ENCODE measurements around the gene GCSH.
A peak's percentile ranks its signal among the peaks of the same experiment; 100 is the strongest.

GCSH gene

GRCh38 chr16:81095953-81096714 is at the start of gene GCSH:
Gene GCSH, minus strand, starts transcription at chr16:81096395. Its CDS starts 117 bp downstream, at chr16:81096278.
- no peaks in the 10 kb centered on the region for H3K9me3 ChIP-seq (ENCODE audit: control insufficient read depth, insufficient read depth, low read length)
- H3K4me1 ChIP-seq (ENCODE audit: insufficient read depth, low read length): peaks cover 6% of the 10 kb centered on the region; the same call in 1 of the 2 replicates
- no peaks in the 10 kb centered on the region for H3K36me3 ChIP-seq (ENCODE audit: insufficient read depth, low read length)
- peak within 1 kb of the TSS; percentile 87 for H3K9ac ChIP-seq (ENCODE audit: low read depth, low read length)

- H3K9ac ChIP-seq (ENCODE audit: low read depth, low read length): no peak overlapping the region
- H3K9me3 ChIP-seq (ENCODE audit: control insufficient read depth, insufficient read depth, low read length): no peaks in the 10 kb centered on the region
- peaks cover 5% of the 10 kb centered on the region; the same call in 1 of the 2 replicates for H3K4me1 ChIP-seq (ENCODE audit: insufficient read depth, low read length)
- no peaks in the 10 kb centered on the region for H3K36me3 ChIP-seq (ENCODE audit: insufficient read depth, low read length)
Measured at GRCh38 chr16:81143921-81144471, 47.8 kb upstream of the GCSH start.

- H3K4me1 ChIP-seq (ENCODE audit: insufficient read depth, low read length): peaks cover 5% of the 10 kb centered on the region; the same call in 1 of the 2 replicates
- no peaks in the 10 kb centered on the region for H3K36me3 ChIP-seq (ENCODE audit: insufficient read depth, low read length)
- no peak overlapping the region for H3K9ac ChIP-seq (ENCODE audit: low read depth, low read length)
- no peaks in the 10 kb centered on the region for H3K9me3 ChIP-seq (ENCODE audit: control insufficient read depth, insufficient read depth, low read length)
Measured at GRCh38 chr16:81142864-81143263, 46.7 kb upstream of the GCSH start.

GRCh38 chr16:81140930-81141780 is 45.0 kb upstream of the GCSH start:
- Histone ChIP-seq H3K9ac (ENCODE audit: low read depth, low read length) (no peak overlapping the region), H3K36me3 (ENCODE audit: insufficient read depth, low read length) (no peaks in the 10 kb centered on the region), H3K9me3 (ENCODE audit: control insufficient read depth, insufficient read depth, low read length) (no peaks in the 10 kb centered on the region), H3K4me1 (ENCODE audit: insufficient read depth, low read length) (peaks cover 14% of the 10 kb centered on the region; the same call in 1 of the 2 replicates)

GRCh38 chr16:81138831-81139557 is 42.8 kb upstream of the GCSH start:
- Histone ChIP-seq H3K36me3 (ENCODE audit: insufficient read depth, low read length) (no peaks in the 10 kb centered on the region), H3K9ac (ENCODE audit: low read depth, low read length) (no peak overlapping the region), H3K9me3 (ENCODE audit: control insufficient read depth, insufficient read depth, low read length) (no peaks in the 10 kb centered on the region), H3K4me1 (ENCODE audit: insufficient read depth, low read length) (peaks cover 13% of the 10 kb centered on the region; the same call in 1 of the 2 replicates)

GRCh38 chr16:81137754-81138153 is 41.6 kb upstream of the GCSH start:
- Histone ChIP-seq H3K36me3 (ENCODE audit: insufficient read depth, low read length) (no peaks in the 10 kb centered on the region), H3K4me1 (ENCODE audit: insufficient read depth, low read length) (peaks cover 9% of the 10 kb centered on the region; the same call in 1 of the 2 replicates), H3K9ac (ENCODE audit: low read depth, low read length) (no peak overlapping the region), H3K9me3 (ENCODE audit: control insufficient read depth, insufficient read depth, low read length) (no peaks in the 10 kb centered on the region)

GRCh38 chr16:81136390-81137335 is 40.5 kb upstream of the GCSH start:
- no peaks in the 10 kb centered on the region for H3K9me3 ChIP-seq (ENCODE audit: control insufficient read depth, insufficient read depth, low read length)
- no peak overlapping the region for H3K9ac ChIP-seq (ENCODE audit: low read depth, low read length)
- H3K36me3 ChIP-seq (ENCODE audit: insufficient read depth, low read length): no peaks in the 10 kb centered on the region
- H3K4me1 ChIP-seq (ENCODE audit: insufficient read depth, low read length): peaks cover 9% of the 10 kb centered on the region; the same call in 1 of the 2 replicates

- no peaks in the 10 kb centered on the region for H3K9me3 ChIP-seq (ENCODE audit: control insufficient read depth, insufficient read depth, low read length)
- H3K9ac ChIP-seq (ENCODE audit: low read depth, low read length): no peak overlapping the region
- H3K36me3 ChIP-seq (ENCODE audit: insufficient read depth, low read length): no peaks in the 10 kb centered on the region
- no peaks in the 10 kb centered on the region for H3K4me1 ChIP-seq (ENCODE audit: insufficient read depth, low read length)
Measured at GRCh38 chr16:81130126-81130525, 33.9 kb upstream of the GCSH start.

GRCh38 chr16:81128726-81129524 is 32.7 kb upstream of the GCSH start:
- H3K9me3 ChIP-seq (ENCODE audit: control insufficient read depth, insufficient read depth, low read length): no peaks in the 10 kb centered on the region
- H3K9ac ChIP-seq (ENCODE audit: low read depth, low read length): no peak overlapping the region
- H3K36me3 ChIP-seq (ENCODE audit: insufficient read depth, low read length): no peaks in the 10 kb centered on the region
- no peaks in the 10 kb centered on the region for H3K4me1 ChIP-seq (ENCODE audit: insufficient read depth, low read length)

GRCh38 chr16:81127051-81127450 is 30.9 kb upstream of the GCSH start:
- H3K9ac ChIP-seq (ENCODE audit: low read depth, low read length): no peak overlapping the region
- no peaks in the 10 kb centered on the region for H3K4me1 ChIP-seq (ENCODE audit: insufficient read depth, low read length)
- H3K9me3 ChIP-seq (ENCODE audit: control insufficient read depth, insufficient read depth, low read length): no peaks in the 10 kb centered on the region
- no peaks in the 10 kb centered on the region for H3K36me3 ChIP-seq (ENCODE audit: insufficient read depth, low read length)

GRCh38 chr16:81123092-81123852 is 27.1 kb upstream of the GCSH start:
- Histone ChIP-seq H3K9me3 (ENCODE audit: control insufficient read depth, insufficient read depth, low read length) (no peaks in the 10 kb centered on the region), H3K36me3 (ENCODE audit: insufficient read depth, low read length) (no peaks in the 10 kb centered on the region)

GRCh38 chr16:81121474-81121990 is 25.3 kb upstream of the GCSH start:
- no peaks in the 10 kb centered on the region for H3K4me1 ChIP-seq (ENCODE audit: insufficient read depth, low read length)
- no peaks in the 10 kb centered on the region for H3K36me3 ChIP-seq (ENCODE audit: insufficient read depth, low read length)
- no peaks in the 10 kb centered on the region for H3K9me3 ChIP-seq (ENCODE audit: control insufficient read depth, insufficient read depth, low read length)
- no peak overlapping the region for H3K9ac ChIP-seq (ENCODE audit: low read depth, low read length)

More at GRCh38 chr16:81123092-81123852, 27.1 kb upstream of the GCSH start:
- Histone ChIP-seq H3K4me1 (ENCODE audit: insufficient read depth, low read length) (no peaks in the 10 kb centered on the region), H3K9ac (ENCODE audit: low read depth, low read length) (no peak overlapping the region)

Measured in ES-I3 (cell line).